HG03095 (cell line): ENCODE data around the gene ULK4.
"Not testable (repeated sequence)": the region's sequence is repeated elsewhere in the genome, so short reads cannot be mapped to it uniquely, and the experiment has no call there.

ENCODE experiments used
- ATAC-seq: cut with Tn5 transposase; IDR thresholded peaks from one replicate; pipeline ENCODE4 v1.9.1; 2021; ENCODE audit warnings: moderate library complexity; ENCODE audit not compliant: unreplicated experiment

ULK4 gene

GRCh38 chr3:41693799-41694198, 268.1 kb downstream of the ULK4 start:
- ATAC-seq, result no peak

GRCh38 chr3:41690766-41691563, 270.9 kb downstream of the ULK4 start:
- no peak for ATAC-seq

- no peak for ATAC-seq
These were observed 273.1 kb downstream of the ULK4 start for GRCh38 chr3:41688595-41689380.

GRCh38 chr3:41684797-41685735, 276.8 kb downstream of the ULK4 start:
- no peak for ATAC-seq

GRCh38 chr3:41683666-41684350, 278.1 kb downstream of the ULK4 start:
- ATAC-seq, result no peak

GRCh38 chr3:41682996-41683395, 278.9 kb downstream of the ULK4 start:
- ATAC-seq, result no peak

GRCh38 chr3:41682382-41682781, 279.5 kb downstream of the ULK4 start:
- ATAC-seq, result no peak

GRCh38 chr3:41681479-41681878, 280.4 kb downstream of the ULK4 start:
- no peak for ATAC-seq

GRCh38 chr3:41679374-41679773, 282.5 kb downstream of the ULK4 start:
- no peak for ATAC-seq

- ATAC-seq, result not testable (repeated sequence)
These were observed 286.8 kb downstream of the ULK4 start for GRCh38 chr3:41675102-41675501.

GRCh38 chr3:41674449-41674848, 287.5 kb downstream of the ULK4 start:
- no peak for ATAC-seq

- no peak for ATAC-seq
These were observed 288.3 kb downstream of the ULK4 start for GRCh38 chr3:41673650-41674049.

- no peak for ATAC-seq
These were observed 293.5 kb downstream of the ULK4 start for GRCh38 chr3:41668379-41668778.

- ATAC-seq, result no peak
These were observed 299.6 kb downstream of the ULK4 start for GRCh38 chr3:41662288-41662687.

GRCh38 chr3:41661796-41662195, 300.1 kb downstream of the ULK4 start:
- no peak for ATAC-seq

- no peak for ATAC-seq
These were observed 301.4 kb downstream of the ULK4 start for GRCh38 chr3:41660510-41660909.

- ATAC-seq, result no peak
These were observed 308.2 kb downstream of the ULK4 start for GRCh38 chr3:41653571-41654239.

- ATAC-seq, result no peak
These were observed 309.0 kb downstream of the ULK4 start for GRCh38 chr3:41652931-41653330.

GRCh38 chr3:41652506-41652905, 309.4 kb downstream of the ULK4 start:
- no peak for ATAC-seq

- ATAC-seq, result no peak
These were observed 310.2 kb downstream of the ULK4 start for GRCh38 chr3:41651718-41652117.
